Renal cortical epithelial cell (primary cell): ENCODE results near the gene HSDL2. TPM values are rescaled to one million over a fixed set of nuclear protein-coding genes. Genes with fewer than 3 reads are reported as not detected.
A peak's percentile ranks its signal among the peaks of the same experiment; 100 is the strongest.
"Not testable (repeated sequence)": the region's sequence is repeated elsewhere in the genome, so short reads cannot be mapped to it uniquely, and the experiment has no call there.

Experiments used
- DNase-seq: peaks from one replicate; pipeline ENCODE4 v3.0.0-alpha.2; 2011; ENCODE audit warnings: low read depth
- total RNA-seq: library from RNA; depleted of rRNA; stranded (reverse); fragments of >200 nt; gene quantifications from 2 replicates; pipeline ENCODE4 v1.2.3, GENCODE V29; 2014

The HSDL2 gene
- total RNA-seq, 1 donor from 2014 or later = 64.2 TPM

DNA sequence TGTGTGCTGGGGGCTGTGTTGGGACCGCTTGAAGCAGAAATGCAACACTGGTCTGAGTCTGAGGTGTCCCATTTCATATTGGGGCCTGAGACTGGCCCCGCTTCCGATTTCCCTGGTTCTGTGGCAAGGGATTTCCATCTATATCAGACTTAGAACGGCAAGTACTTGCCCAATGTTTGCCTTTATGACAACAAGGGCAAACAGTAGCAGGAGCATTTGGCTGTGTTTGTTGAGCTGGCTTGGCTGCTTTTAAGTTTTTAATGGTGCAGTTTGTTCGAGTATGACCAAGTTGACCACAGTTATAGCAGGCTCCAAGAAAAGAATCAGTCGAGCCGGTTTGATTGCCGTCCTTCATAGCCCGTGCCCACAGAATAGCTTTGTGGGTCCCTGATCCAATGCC is 17.0 kb downstream of the HSDL2 start:
- DNase-seq = no peak

DNA sequence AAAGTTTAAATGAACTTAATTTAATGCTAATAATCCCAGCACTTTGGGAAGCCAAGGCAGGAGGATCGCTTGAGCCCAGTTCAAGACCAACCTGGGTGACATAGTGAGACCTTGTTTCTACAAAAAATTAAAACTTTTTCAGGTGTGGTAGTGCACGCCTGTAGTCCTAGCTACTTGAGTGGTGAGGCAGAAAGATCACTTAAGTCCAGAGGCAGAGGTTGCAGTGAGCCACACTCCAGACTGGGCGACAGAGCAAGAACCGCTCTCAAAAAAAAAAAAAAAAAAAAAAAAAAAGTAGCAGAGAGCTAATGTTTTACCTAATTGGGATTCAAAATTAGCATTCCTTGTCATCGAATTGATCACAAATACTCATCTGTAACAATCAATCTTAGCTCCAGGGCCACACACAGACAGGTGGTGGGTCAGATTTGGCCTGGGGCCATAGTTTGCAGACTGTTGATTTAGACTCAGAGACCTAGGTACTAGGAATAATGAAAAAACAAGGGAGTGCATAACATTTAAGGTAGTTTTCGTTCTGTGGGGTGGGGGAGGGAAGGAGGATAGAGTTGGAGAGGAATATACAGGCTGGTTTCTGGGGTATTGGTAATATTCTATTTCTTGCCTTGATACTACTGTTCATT is 21.4 kb downstream of the HSDL2 start:
- no peak for DNase-seq

DNA sequence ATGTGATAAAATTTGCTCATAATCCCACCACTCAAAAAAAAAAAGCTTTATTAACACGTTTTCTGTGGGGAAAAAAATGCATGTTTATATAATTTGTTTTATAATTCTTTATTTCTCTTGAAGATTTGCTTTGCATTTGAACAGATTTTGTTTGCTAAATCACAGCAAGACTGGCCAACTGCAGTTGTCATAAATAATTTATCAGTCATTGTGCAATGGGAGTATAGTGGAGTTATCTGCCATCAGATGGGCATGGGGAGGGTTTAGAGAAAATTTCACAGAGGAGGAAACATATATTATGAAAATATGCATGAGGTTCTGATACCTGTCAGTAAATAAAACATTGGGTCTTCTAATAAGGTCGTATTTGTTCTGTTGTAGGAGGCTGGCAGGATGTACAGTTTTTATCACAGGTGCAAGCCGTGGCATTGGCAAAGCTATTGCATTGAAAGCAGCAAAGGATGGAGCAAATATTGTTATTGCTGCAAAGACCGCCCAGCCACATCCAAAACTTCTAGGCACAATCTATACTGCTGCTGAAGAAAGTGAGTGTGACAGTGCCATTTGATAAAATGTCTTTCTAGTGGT is 23.8 kb downstream of the HSDL2 start:
- no peak for DNase-seq

DNA sequence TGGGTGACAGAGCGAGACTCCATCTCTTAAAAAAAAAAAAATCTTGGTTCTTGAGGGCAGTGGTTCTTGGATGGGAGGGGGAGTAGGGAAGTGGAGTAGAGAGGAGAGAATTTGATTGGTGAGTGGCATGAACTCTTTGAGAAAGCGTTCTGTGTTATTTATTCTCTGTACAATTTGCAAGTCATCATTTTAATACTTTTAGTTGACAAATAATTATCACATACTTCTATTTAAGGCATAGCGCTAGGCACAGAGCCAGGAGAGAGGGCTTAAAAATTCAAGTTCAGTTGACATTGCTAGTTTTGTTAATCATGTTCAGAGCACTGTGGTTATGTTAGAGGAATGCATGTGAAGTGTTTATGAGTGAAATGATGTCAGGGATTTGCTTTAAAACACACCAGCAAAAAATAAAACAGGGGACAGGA is 24.6 kb downstream of the HSDL2 start:
- no peak for DNase-seq

DNA sequence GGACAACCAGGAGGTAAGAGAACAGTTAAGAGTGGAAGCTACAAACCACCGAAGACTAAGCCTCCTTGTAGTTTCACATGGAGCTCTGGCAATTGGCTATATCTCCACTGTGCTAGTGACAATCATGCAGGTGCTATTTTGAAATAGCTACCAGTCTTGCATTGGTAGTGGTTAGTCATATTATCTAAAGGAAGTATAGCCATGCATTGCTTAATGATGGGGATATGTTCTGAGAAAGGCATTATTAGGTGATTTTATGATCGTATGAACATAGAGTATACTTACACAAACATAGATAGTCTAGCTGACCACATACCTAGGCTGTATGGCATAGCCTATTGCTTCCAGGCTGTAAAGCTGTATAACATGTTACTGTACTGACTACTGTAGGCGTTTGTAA is 28.4 kb downstream of the HSDL2 start:
- DNase-seq = no peak

DNA sequence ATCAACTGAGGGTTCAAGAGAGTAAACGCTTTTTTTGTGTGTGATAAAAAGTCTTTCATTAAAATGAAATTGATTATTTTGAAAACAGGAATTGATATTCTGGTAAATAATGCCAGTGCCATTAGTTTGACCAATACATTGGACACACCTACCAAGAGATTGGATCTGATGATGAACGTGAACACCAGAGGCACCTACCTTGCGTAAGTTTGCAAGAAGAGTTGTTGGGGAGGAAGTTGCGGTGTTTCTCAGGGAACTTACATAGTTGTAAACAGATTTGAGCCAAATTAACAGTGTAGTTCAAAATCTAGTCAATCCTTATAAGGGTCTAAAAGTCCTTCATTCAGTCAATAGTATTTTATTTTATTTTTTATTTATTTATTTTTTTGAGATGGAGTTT is 28.9 kb downstream of the HSDL2 start:
- DNase-seq = no peak

DNA sequence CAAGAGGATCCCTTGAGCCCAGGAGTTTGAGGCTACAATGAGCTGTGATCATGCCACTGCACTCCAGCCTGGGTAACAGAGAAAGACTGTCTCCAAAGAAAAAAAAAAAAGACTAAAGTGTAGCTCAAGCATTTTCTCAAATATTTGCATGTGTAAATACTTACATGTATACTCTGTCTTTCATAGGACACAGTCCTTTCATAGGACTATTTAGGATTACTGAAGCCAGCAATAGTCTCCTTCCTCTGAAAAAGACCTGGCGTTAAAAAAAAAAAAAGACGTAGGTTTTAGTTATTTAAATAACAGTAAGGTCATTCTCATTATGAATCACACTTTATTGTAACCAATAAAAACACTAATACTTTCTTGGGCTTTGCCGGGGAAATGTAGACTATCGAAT is 29.9 kb downstream of the HSDL2 start:
- no peak for DNase-seq

DNA sequence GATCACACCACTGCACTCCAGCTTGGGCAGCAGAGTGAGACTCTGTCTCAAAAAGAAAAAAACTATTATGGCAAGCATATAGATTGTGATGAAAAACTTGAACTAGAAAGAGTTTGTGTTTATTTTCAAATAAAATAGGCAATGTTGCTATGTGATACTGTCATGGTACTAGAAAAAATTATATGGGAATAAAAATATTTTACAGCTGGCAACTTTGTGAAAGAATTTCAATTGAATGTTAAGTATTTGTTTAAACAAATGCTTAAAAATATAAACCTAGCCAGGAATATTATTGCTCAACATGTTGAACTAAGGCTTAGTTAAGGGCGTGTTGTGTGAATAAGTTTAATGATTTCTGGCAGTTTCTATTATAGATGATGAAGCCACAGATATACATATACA is 31.7 kb downstream of the HSDL2 start:
- no peak for DNase-seq

DNA sequence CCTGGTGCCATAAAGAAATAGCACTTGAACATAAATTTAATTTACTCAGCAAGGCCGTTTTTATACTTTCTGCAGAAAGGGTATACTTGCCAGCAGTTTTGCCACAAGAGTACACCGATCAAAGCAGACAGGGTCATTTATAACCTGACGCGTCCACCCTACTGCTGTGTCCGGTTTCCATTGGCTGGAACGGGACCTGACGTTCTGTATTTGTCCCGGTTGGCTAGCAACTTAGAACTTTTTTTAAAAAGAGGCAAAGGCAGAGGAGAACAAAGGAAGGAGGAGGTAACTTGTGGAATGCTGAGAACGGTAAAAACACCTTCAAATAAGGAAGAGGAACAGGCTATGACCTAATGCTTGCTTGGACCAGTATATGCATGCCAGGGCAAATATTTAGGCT is 33.8 kb downstream of the HSDL2 start:
- DNase-seq = not testable (repeated sequence)

DNA sequence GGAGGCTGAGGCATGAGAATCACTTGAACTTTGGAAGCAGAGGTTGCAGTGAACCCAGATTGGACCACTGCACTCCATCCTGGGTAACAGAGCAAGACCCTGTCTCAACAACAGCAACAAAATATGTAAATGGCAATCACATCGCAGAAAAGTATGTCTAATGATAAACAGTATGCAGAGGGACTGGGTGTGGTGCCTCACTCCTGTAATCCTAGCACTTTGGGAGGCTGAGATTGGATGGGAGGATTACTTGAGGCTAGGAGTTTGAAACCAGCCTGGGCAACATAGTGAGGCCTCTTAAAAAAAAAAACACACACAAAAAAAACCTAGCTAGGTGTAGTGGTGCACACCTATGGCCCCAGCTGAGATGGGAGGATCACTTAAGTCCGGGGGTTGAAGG is 40.3 kb downstream of the HSDL2 start:
- DNase-seq = no peak

DNA sequence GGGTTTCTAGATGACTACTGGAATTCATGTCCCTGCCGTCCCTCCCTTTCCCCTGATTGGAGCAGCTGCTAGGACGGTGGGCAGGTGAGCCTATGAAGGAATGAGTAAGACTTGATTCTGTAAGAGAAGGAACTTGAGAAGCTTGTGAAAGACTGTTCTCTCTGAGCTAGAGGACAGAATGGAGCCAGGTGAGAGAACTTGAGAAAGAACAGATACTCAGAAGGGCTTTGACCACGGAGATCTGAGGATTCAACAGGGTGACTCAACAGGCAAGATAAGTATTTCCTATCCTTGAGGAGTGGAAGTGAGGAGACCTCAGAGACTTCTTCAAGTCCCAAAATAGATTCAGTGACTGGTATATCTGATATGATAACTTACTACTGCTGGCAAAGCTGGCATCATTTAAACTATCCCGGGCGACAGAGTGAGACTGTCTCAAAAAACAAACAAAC is 41.9 kb downstream of the HSDL2 start:
- DNase-seq = peak; percentile 15

DNA sequence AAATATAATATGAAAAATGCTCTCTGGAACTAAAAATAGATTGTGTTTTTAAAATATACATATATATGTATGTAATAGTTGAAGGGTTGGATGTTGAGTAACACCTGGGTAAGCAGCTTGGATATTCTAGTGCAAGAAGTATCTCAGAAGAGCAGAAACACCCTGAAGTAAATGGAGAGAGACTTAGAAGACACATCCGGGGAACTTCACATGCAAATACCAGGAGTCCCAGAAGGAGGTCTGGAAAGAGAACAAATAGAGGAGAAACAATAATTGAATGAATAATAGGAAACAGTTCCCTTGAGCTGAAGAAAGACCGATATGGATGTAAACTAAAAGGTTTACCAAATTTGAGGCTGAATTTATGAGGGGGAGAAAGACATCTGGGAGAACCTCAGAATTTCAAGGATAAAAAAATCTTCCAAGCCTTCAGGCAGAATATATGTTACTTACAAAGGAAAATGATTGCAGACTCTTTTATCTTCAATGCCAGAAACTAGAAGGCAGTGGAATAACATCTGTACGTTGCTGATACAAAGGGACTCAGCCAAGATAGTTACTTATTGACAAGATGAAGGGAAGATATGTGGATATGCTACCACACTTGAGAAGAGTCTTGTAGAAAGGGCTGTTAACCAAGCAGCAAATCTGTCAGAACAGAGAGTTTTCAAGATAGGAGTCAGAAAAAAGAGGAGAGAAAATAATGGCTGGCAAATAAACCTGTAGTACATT is 42.7 kb downstream of the HSDL2 start:
- DNase-seq = peak; percentile 36

DNA sequence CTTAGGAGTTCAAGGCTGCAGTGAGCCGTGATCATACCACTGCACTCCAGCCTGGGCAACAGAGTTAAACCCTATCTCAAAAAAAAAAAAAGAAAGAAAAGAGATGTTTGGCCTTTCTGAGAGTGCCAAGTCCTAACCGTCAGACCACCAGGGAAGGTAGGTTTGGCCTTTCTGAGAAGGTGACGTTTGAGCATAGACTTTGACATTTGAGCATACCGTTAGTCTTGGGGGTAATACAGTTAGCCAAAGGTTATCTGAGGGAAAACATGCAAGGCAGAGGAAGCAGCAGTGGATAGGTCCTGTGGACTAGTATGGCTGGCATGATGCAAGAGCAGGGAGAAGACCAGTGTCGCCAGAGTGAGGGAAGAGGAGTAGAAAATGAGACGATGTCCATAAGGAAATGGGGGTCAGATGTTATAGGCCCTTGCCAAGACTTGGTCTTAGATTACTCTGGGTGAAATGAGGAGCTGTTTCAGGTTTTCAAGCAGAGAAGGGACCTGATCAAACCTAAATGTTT is 50.2 kb downstream of the HSDL2 start:
- DNase-seq = no peak

DNA sequence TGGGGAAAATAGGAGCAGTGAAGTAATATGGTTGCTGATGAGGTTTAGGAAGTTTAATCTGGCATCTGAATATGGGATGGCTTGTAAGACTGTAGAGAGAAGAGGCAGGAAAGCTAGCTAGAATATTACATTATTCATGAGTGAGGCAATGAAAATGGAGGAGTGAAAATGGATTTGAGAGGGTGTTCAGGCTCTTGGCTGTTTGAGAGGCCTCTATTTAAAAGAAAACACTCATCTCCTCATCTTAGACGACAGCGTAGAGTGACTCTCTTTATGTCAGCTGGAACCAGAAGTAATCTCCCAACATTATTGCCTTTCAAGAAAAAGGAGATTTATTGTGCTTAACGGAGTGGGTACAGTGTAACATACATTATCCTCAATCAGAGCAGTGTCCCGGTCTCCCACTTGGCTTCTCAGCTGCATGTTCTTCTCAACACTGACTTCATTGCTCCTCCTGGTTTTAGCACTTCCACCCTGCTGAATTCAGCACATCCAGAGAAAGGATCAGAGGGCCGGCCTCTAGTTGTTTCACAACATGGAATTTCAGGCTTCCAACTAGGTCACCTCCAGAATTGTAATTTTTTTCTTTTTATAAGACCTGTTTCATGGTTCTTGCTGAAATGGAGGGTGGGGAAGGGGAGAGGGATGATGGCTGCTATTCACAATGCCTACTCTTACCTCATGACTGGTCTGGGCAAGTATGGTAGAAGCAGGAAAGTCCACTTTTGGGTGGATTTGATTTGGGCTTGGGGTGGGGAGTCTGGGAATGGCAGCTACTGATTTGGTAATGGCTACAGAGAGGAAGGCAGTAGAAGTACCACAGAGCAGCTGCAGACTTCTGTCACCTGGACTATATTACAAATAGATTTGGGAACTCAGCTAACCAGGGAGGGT is 53.8 kb downstream of the HSDL2 start:
- DNase-seq = no peak

DNA sequence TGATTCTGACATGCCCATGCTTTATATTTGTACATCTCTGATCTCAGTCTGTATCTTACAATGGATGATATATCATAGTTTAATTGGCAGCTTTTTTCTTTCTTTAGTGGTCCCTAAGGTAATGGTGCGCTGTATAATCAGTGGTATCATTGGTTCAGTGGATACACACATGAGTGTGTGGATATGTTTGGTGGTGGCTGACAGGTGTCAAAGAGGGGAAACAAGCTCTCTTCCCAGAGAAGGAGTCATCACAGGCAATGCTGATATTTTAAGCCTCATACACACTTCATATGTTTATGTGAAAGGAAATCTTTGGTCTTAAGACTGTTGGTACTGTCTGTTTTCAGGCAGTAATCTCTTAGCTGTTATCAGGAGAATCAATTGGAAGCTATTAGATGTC is 54.6 kb downstream of the HSDL2 start:
- no peak for DNase-seq

DNA sequence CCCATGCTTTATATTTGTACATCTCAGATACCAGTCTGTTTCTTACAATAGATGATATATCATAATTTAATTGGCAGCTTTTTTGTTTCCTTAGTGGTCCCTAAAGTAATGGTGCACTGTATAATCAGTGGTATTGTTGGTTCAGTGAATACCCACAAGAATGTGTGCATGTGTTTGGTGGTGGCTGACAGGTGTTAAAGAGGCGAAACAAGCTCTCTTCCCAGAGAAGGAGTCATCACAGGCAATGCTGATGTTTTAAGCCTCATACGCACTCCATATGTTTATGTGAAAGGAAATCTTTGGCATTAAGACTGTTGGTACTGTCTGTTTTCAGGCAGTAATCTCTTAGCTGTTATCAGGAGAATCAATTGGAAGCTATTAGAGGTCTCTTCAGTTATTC is 57.5 kb downstream of the HSDL2 start:
- no peak for DNase-seq

DNA sequence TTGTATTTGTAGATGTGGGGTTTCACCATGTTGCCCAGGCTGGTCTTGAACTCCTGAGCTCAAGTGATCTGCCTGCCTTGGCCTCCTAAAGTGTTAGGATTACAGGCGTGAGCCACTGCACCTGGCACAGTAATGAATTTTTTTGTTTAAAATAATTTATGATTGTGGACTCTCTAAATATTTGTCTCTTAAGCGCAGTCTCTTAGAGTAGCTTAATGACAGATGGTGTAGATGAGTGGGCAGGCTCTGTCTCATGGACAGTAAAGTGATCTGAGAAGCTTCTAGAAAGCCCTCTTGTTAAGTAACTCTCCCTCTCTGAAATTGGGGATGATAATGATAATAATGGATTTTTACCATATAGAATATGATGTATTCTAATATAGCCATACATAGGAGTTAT is 59.3 kb downstream of the HSDL2 start:
- no peak for DNase-seq

DNA sequence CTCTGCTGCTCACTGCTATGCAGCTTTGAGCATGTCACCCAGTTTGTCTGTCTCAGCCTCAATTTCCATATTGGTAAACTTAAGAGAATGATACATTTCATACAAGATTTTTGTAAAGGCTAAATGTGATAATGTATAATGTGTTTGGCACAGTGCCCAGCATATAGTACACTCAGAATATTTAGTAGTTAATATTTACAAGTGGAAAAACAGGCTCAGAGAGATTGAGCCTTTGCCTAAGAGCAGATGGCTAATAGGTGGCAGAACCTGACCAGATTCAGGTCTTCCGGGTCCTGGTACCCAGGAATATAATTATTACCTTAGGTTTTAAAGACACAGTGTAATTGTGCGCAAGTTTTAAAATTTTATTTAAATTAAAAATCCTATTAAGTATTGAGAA is 59.9 kb downstream of the HSDL2 start:
- DNase-seq = peak; percentile 4

DNA sequence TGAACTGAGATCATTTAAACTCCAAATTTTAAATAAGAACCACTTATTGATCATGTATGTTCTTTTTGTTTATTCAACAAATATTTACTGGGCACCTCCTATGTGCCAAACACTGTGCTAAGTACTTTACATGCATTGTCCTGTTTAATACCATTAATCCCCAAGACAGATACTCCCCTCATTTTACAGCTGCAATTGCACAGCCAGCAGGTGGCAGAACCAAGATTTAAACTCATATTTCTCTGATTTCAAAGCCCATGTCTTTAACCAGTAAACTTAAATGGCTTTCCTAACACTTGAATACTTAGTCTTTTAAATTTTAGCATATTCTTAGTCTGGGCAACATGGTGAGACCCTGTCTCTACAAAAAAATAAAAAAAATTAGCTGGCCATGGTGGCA is 63.3 kb downstream of the HSDL2 start:
- peak; percentile 34 for DNase-seq

DNA sequence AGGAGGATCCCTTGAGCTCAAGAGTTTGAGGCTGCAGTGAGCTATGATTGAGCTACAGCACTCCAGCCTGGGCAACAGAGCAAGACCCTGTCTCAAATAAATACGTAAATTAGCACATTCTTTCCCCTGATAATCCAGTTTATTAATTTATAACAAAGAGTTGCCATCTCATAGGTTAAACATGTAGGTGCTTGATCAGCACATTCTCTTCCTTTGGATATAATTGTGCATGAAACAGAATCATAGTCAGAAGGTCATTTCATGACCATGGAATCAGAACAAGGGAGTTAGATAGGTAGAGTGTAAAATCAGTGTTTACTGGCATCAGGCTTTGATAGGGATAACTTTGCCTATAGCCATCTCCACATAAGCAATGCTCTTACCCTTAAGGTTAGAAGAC is 63.7 kb downstream of the HSDL2 start:
- no peak for DNase-seq

DNA sequence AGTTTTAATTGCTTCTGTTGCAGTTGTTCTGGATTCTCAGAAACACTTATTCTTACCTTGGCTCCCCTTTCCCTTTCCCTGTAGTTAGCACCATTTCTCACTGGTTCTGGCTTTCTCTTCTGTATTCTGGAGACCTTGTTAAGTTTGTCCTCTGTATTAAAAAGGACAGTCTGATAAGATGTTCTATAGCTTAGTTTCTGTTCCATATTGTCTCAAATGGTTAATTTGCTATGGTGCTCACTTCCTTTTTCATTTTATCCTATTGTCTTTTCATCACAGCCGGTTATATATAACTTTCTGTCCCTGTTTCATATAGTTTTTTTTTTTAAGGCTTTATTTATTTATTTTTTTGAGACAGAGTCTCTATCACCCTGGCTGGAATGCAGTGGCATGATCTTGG is 65.3 kb downstream of the HSDL2 start:
- DNase-seq = no peak

DNA sequence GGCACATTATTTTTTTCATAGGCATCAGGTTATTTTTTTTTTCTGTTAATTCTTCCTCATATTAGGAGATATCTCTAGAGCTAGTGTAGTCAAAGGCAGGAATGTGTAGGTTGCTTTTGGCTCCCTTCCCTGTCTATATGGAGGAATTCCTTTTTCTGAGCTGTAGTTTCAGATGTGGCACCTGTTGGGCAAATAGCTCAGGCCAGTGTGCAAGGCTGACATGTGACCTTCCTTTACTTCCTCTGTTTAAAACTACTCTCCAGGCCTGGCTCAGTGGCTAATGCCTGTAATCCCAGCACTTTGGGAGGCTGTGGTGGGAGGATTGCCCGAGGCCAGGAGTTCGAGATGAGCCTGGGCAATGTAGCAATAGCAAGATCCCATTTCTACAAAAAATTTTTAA is 66.2 kb downstream of the HSDL2 start:
- no peak for DNase-seq
